K562 (cell line): ENCODE results near the gene AK5. TPM values are rescaled to one million over a fixed set of nuclear protein-coding genes. Genes with fewer than 3 reads are reported as not detected.

Experiments used
- ATAC-seq: fragments of 200-7000 bp; cut with Tn5 transposase; 3 replicates; pipeline ENCODE4 v1.9.1; 2020; ENCODE audit warnings: moderate library complexity
- BruUV-seq: library from RNA; stranded (reverse); fragments of 400-500 nt; replicated peaks from 2 replicates; lab custom pipeline; 2021; lab: Mats Ljungman, UMichigan
- CTCF ChIA-PET: fragments of 300-600 bp; formaldehyde crosslinking; extraction: SDS; loops from one replicate; lab custom pipeline; 2021; ENCODE audit warnings: low intra/inter-chr PET ratio; lab: Yijun Ruan, JAX
- POLR2A ChIA-PET: fragments of 300-600, 350-650 bp; sonication (Branson Sonifier 250); formaldehyde crosslinking; extraction: SDS; loops from one replicate; lab custom pipeline; 2021; ENCODE audit warnings: antibody characterized with exemption, inconsistent platforms; lab: Yijun Ruan, JAX
- DNase-seq, 4 experiments: peaks; one replicate each; pipeline versions ENCODE4 v3.0.0 to v3.0.0-alpha.2; 2011 to 2018; ENCODE audit warnings: low spot score in 3 of 4, mixed read lengths in 3 of 4; ENCODE audit errors: extremely low read depth in 1 of 4
- FAIRE-seq: peaks from 2 replicates; lab custom pipeline; 2011; peaks lifted over from hg19 to GRCh38; lab: Jason Lieb, UNC
- H2AFZ ChIP-seq: 2 replicates; pipeline ENCODE4 v1.6.0; 2011; ENCODE audit warnings: low read depth, low read length, control low read depth, inconsistent platforms
- H3K27ac ChIP-seq: fragments of 200-600 bp; 3 replicates; pipeline ENCODE4 v1.8.0; 2011; ENCODE audit warnings: low read depth, mild to moderate bottlenecking, control low read depth, inconsistent platforms, low read length, moderate library complexity, mixed read lengths; ENCODE audit errors: extremely low read depth
- H3K27me3 ChIP-seq, 2 experiments: fragments of 300-600 bp in 1 of 2; 2 replicates in 1 of 2; 3 replicates in 1 of 2; pipeline versions ENCODE4 v1.6.0 to v1.8.0; 2011; ENCODE audit warnings: inconsistent platforms in 2 of 2, low read length in 2 of 2, mild to moderate bottlenecking in 1 of 2, mixed read lengths in 1 of 2, moderate library complexity in 1 of 2; ENCODE audit not compliant: control insufficient read depth in 2 of 2, insufficient read depth in 2 of 2
- H3K36me3 ChIP-seq: fragments of 300-600 bp; 3 replicates; pipeline ENCODE4 v1.8.0; 2011; ENCODE audit warnings: mild to moderate bottlenecking, low read length, inconsistent platforms; ENCODE audit not compliant: control insufficient read depth, insufficient read depth
- H3K4me1 ChIP-seq, 2 experiments: fragments of 200-600 bp in 1 of 2; replicated peaks in 1 of 2; 2 replicates in 1 of 2; 3 replicates in 1 of 2; pipeline versions ENCODE4 v1.5.1 to v1.8.0; 2011; ENCODE audit warnings: inconsistent platforms in 2 of 2, low read length in 2 of 2, mild to moderate bottlenecking in 1 of 2, mixed read lengths in 1 of 2, moderate library complexity in 1 of 2; ENCODE audit not compliant: control insufficient read depth in 2 of 2, insufficient read depth in 2 of 2
- H3K4me2 ChIP-seq: 2 replicates; pipeline ENCODE4 v1.6.1; 2011; ENCODE audit warnings: low read length, control low read depth, inconsistent platforms, mixed read lengths; ENCODE audit not compliant: insufficient read depth
- H3K4me3 ChIP-seq: fragments of 200-600 bp; sonication (generic), shearing (Covaris generic); 2 replicates; pipeline ENCODE4 v1.5.1; 2016; ENCODE audit warnings: control low read depth, inconsistent platforms
- H3K79me2 ChIP-seq: fragments of 200-600 bp; 3 replicates; pipeline ENCODE4 v1.8.0; 2011; ENCODE audit warnings: low read length, inconsistent platforms; ENCODE audit not compliant: control insufficient read depth, insufficient read depth
- H3K9ac ChIP-seq, 2 experiments: 2 replicates each; pipeline versions ENCODE4 v1.6.0 to v1.6.1; 2011; ENCODE audit warnings: low read depth in 2 of 2, low read length in 2 of 2, control low read depth in 1 of 2, inconsistent platforms in 1 of 2, mild to moderate bottlenecking in 1 of 2, mixed read lengths in 1 of 2; ENCODE audit not compliant: insufficient read depth in 1 of 2
- H3K9me1 ChIP-seq: one replicate; pipeline ENCODE4 v1.6.0; 2011; ENCODE audit warnings: inconsistent platforms, mild to moderate bottlenecking, low read length, moderate library complexity; ENCODE audit not compliant: control insufficient read depth, insufficient read depth
- H3K9me3 ChIP-seq: replicated peaks from 2 replicates; pipeline ENCODE4 v1.5.1; 2011; ENCODE audit warnings: low read depth, low read length, inconsistent platforms; ENCODE audit not compliant: control insufficient read depth, insufficient read depth
- H4K20me1 ChIP-seq: replicated peaks from 2 replicates; pipeline ENCODE4 v1.6.1; 2011; ENCODE audit warnings: low read length, inconsistent platforms, mixed read lengths; ENCODE audit not compliant: control insufficient read depth, insufficient read depth
- BCL6 ChIP-seq: fragments of 250-450 bp; sonication (Bioruptor Pico); IDR thresholded peaks from 2 replicates; pipeline ENCODE4 v1.4.0; 2020
- CREB1 ChIP-seq, 2 experiments: sonication (generic) in 1 of 2; formaldehyde crosslinking in 1 of 2; IDR thresholded peaks; 2 replicates each; pipeline versions ENCODE4 v1.6.1 to v1.8.0; 2012 to 2022; ENCODE audit warnings: inconsistent platforms in 1 of 2, mild to moderate bottlenecking in 1 of 2, missing genetic modification reagents in 1 of 2, moderate library complexity in 1 of 2
- ELK1 ChIP-seq: sonication (generic); formaldehyde crosslinking; IDR thresholded peaks from 2 replicates; pipeline ENCODE4 v1.8.1; 2022; ENCODE audit warnings: missing genetic modification reagents
- EWSR1 ChIP-seq: fragments of 450-650 bp; IDR thresholded peaks from 2 replicates; pipeline ENCODE4 v1.6.1; 2018; ENCODE audit warnings: borderline replicate concordance, mild to moderate bottlenecking, low read depth, moderate library complexity; ENCODE audit not compliant: partially characterized antibody
- HNRNPK ChIP-seq: fragments of 200-400 bp; formaldehyde crosslinking; IDR thresholded peaks from one replicate; pipeline ENCODE4 v1.6.1; 2018; ENCODE audit warnings: mild to moderate bottlenecking, low read depth, low read length; ENCODE audit not compliant: poor library complexity, severe bottlenecking
- MXD1 ChIP-seq: fragments of 250-450 bp; sonication (Bioruptor Pico); IDR thresholded peaks from 2 replicates; pipeline ENCODE4 v1.8.0; 2021; ENCODE audit warnings: borderline replicate concordance, mild to moderate bottlenecking, moderate library complexity; ENCODE audit not compliant: poor library complexity, severe bottlenecking
- NONO ChIP-seq, 2 experiments: fragments of 200-400 bp in 1 of 2; fragments of 450-650 bp in 1 of 2; formaldehyde crosslinking in 1 of 2; IDR thresholded peaks; 2 replicates each; pipeline ENCODE4 v1.6.1; 2017; ENCODE audit warnings: low read depth in 2 of 2, mild to moderate bottlenecking in 2 of 2, moderate library complexity in 2 of 2, low read length in 1 of 2
- PTRF ChIP-seq: fragments of 450-650 bp; IDR thresholded peaks from 2 replicates; pipeline ENCODE4 v1.6.1; 2016; ENCODE audit warnings: mild to moderate bottlenecking, missing genetic modification characterization, missing compliant biosample characterization
- SIN3B ChIP-seq: fragments of 450-650 bp; IDR thresholded peaks from 2 replicates; pipeline ENCODE4 v1.6.1; 2017; ENCODE audit warnings: low read depth, mild to moderate bottlenecking, moderate library complexity
- STAT6 ChIP-seq: sonication (generic); formaldehyde crosslinking; IDR thresholded peaks from 2 replicates; pipeline ENCODE4 v1.8.1; 2023; ENCODE audit warnings: mild to moderate bottlenecking, missing genetic modification reagents
- TCF7 ChIP-seq: sonication (generic); IDR thresholded peaks from 2 replicates; pipeline ENCODE4 v1.6.1; 2016; ENCODE audit warnings: antibody characterized with exemption, borderline replicate concordance
- TEAD1 ChIP-seq, 2 experiments: fragments of 450-650 bp in 1 of 2; sonication (generic) in 1 of 2; formaldehyde crosslinking; IDR thresholded peaks; 2 replicates each; pipeline versions ENCODE4 v1.4.0 to v1.8.0; 2020 to 2022; ENCODE audit warnings: mild to moderate bottlenecking in 2 of 2, missing genetic modification reagents in 1 of 2
- ZBTB43 ChIP-seq: sonication (generic); formaldehyde crosslinking; IDR thresholded peaks from 2 replicates; pipeline ENCODE4 v1.8.0; 2023; ENCODE audit warnings: mild to moderate bottlenecking, missing genetic modification reagents
- ZNF280A ChIP-seq: fragments of 450-650 bp; IDR thresholded peaks from 2 replicates; pipeline ENCODE4 v1.6.1; 2018; ENCODE audit warnings: mild to moderate bottlenecking, low read depth; ENCODE audit not compliant: partially characterized antibody
- ZNF41 ChIP-seq: fragments of 250-450 bp; sonication (Bioruptor Pico); conservative IDR thresholded peaks from 2 replicates; pipeline ENCODE4 v1.4.0; 2020; ENCODE audit warnings: mild to moderate bottlenecking
- WGBS: fragments of 100-300 bp; shearing (Covaris generic); methylation state at CpG from one replicate; pipeline ENCODE4 v1.1.6; 2016; ENCODE audit warnings: low coverage, mixed read lengths; ENCODE audit not compliant: insufficient coverage; ENCODE audit errors: missing lambda C conversion rate; 5-methylcytosine and 5-hydroxymethylcytosine counted together
- in situ Hi-C: fragments of 300-500 bp; cut with MboI; formaldehyde crosslinking; loops from 4 replicates; pipeline ENCODE4 v1.15.0; 2018; ENCODE audit warnings: inconsistent platforms, mixed read lengths
- intact Hi-C: fragments of 100-400 bp; cut with micrococcal nuclease; formaldehyde crosslinking; loops from 2 replicates; pipeline ENCODE4 v1.14.2; 2022
- polyA plus RNA-seq, 8 experiments: library from polyadenylated mRNA; depleted of rRNA in 4 of 8; stranded (reverse) in 5 of 8; unstranded in 3 of 8; fragments of >200 nt; fragmentation: Nextera tagmentation in 2 of 8; fragmentation: Illumina TruSeq in 1 of 8; extraction: Ambion mirVana in 2 of 8; extraction: Trizol in 1 of 8; gene quantifications; 2 replicates each; pipeline versions ENCODE4 v1.2.1 to v1.2.3, GENCODE V29; 2011 to 2014; ENCODE audit warnings: inconsistent platforms in 1 of 8, missing spikeins in 1 of 8
- total RNA-seq, 7 experiments: library from RNA; depleted of rRNA in 6 of 7; stranded (reverse); fragments of >200 nt in 6 of 7; fragmentation: Illumina TruSeq in 2 of 7; extraction: Trizol in 2 of 7; gene quantifications; 2 replicates each; pipeline versions ENCODE4 v1.2.1 to v1.2.3, GENCODE V29; 2011 to 2021; ENCODE audit warnings: low replicate concordance in 1 of 7

The AK5 gene
- total and polyA plus RNA-seq, 9 of the 15 experiments (the other 6 are each of a cell fraction or from before 2014, with no cell fraction given) = 0.06 TPM; not detected in 8

- ATAC-seq (no peak), DNase-seq (no peak), FAIRE-seq (no peak)
- no TSS peak for BruUV-seq
- H3K9ac ChIP-seq = no peak overlapping the region
- intact Hi-C loops = no loop called here
- H3K4me3 ChIP-seq = no peak overlapping the region
- H3K27me3 ChIP-seq = no peaks in the 10 kb centered on the region
- ChIA-PET POLR2A (interaction anchor here (1.0 to 1.8 kb wide), 3 partner anchors 9 to 45 kb away, joined by 3 to 6 read pairs (median 3); no protein-coding TSS in a partner anchor), CTCF (no interaction called here)
- no peak overlapping the region for H3K27ac ChIP-seq
- no peak overlapping the region for H3K4me2 ChIP-seq
- no peak overlapping the region for H2AFZ ChIP-seq
- H3K9me1 ChIP-seq = no peaks in the 10 kb centered on the region
- 0 out of 3 replicates have a peak, but pooled peaks cover 2% of the 10 kb centered on the region for H3K36me3 ChIP-seq
- in situ Hi-C loops = no loop called here
- 0 out of 5 replicates have a peak, but pooled peaks cover 0 to 5% of the 10 kb centered on the region in 2 experiments for H3K4me1 ChIP-seq
- no peaks in the 10 kb centered on the region for H3K79me2 ChIP-seq
- no peaks in the 10 kb centered on the region for H3K9me3 ChIP-seq
- H4K20me1 ChIP-seq = no peaks in the 10 kb centered on the region
- WGBS = 19% methylated on average over 3 of the region's 4 CpGs
- TF ChIP-seq ZBTB43 (CRISPR knock-in tag) (no peak), ELK1 (CRISPR knock-in tag) (no peak), ZNF280A (no peak), TCF7 (no peak), STAT6 (no peak), BCL6 (no peak), EWSR1 (no peak), CREB1 (IDR thresholded peaks at IDR 0.05) (no peak), CREB1 (CRISPR knock-in tag; IDR thresholded peaks at IDR 0.05) (no peak), SIN3B (no peak), HNRNPK (no peak), TEAD1 (CRISPR knock-in tag; IDR thresholded peaks at IDR 0.05) (no peak), ZNF41 (no peak), PTRF (tag) (no peak), MXD1 (CRISPR knock-in tag) (no peak), NONO (IDR thresholded peaks at IDR 0.05; ENCODE audit: low read depth in 2 of 2, low read length in 1 of 2) (no peak)
Observed at GRCh38 chr1:77557053-77557452, 275.2 kb downstream of the AK5 start.
